B cell (primary cell): ENCODE results near the gene RGS2. TPM values are rescaled to one million over a fixed set of nuclear protein-coding genes. Genes with fewer than 3 reads are reported as not detected.

Experiments used
- ATAC-seq: fragments of 200-7000 bp; cut with Tn5 transposase; one replicate; pipeline ENCODE4 v1.10.0; 2021; ENCODE audit warnings: low read depth, mild to moderate bottlenecking, moderate number of reproducible peaks, moderate library complexity
- CTCF ChIA-PET: fragments of 350-600 bp; sonication (Branson Sonifier 250); formaldehyde crosslinking; loops from one replicate; lab custom pipeline; 2021; ENCODE audit warnings: antibody characterized with exemption, inconsistent platforms; lab: Charles Lee
- POLR2A ChIA-PET: fragments of 350-600 bp; sonication (Branson Sonifier 250); formaldehyde crosslinking; loops from one replicate; lab custom pipeline; 2021; ENCODE audit warnings: antibody characterized with exemption; lab: Charles Lee
- DNase-seq: peaks from one replicate; pipeline ENCODE4 v3.0.0; 2013
- H2AFZ ChIP-seq: 2 replicates; pipeline ENCODE4 v1.6.1; 2012; ENCODE audit warnings: mild to moderate bottlenecking, low read depth, low read length; ENCODE audit not compliant: insufficient read depth, poor library complexity, severe bottlenecking
- H3K27ac ChIP-seq, 2 donors: 1 replicate in 1 of 2; 2 replicates in 1 of 2; pipeline ENCODE4 v1.5.1; 2012 to 2013; ENCODE audit warnings: low read length in 2 of 2, mild to moderate bottlenecking in 2 of 2, moderate library complexity in 1 of 2
- H3K27me3 ChIP-seq, 4 experiments: fragments of 200-600 bp in 1 of 4; sonication (generic) in 1 of 4; replicated peaks in 1 of 4; 1 replicate in 2 of 4; 2 replicates in 2 of 4; pipeline versions ENCODE4 v1.6.1 to v1.7.0; 2013 to 2016; ENCODE audit warnings: low read length in 3 of 4, mild to moderate bottlenecking in 2 of 4, mixed read lengths in 1 of 4, moderate library complexity in 1 of 4; ENCODE audit not compliant: insufficient read depth in 4 of 4, control insufficient read depth in 3 of 4; ENCODE audit errors: control extremely low read depth in 1 of 4
- H3K36me3 ChIP-seq, 2 experiments: replicated peaks in 1 of 2; 1 replicate in 1 of 2; 2 replicates in 1 of 2; pipeline versions ENCODE4 v1.6.1 to v1.7.1; 2013; ENCODE audit warnings: low read length in 1 of 2; ENCODE audit not compliant: insufficient read depth in 2 of 2, control insufficient read depth in 1 of 2; ENCODE audit errors: control extremely low read depth in 1 of 2, extremely low read depth in 1 of 2
- H3K4me1 ChIP-seq, 2 donors: fragments of 200-600 bp in 1 of 2; sonication (generic) in 1 of 2; 1 replicate in 1 of 2; 2 replicates in 1 of 2; pipeline versions ENCODE4 v1.5.1 to v1.6.1; 2013 to 2017; ENCODE audit warnings: low read length in 2 of 2; ENCODE audit not compliant: control insufficient read depth in 2 of 2, insufficient read depth in 2 of 2
- H3K4me2 ChIP-seq: replicated peaks from 2 replicates; pipeline ENCODE3; 2012; ENCODE audit warnings: mild to moderate bottlenecking, low read depth, low read length; ENCODE audit not compliant: poor library complexity, severe bottlenecking
- H3K4me3 ChIP-seq, 5 experiments: fragments of 200-600 bp in 1 of 5; sonication (generic) in 1 of 5; 1 replicate in 3 of 5; 2 replicates in 2 of 5; pipeline versions ENCODE4 v1.5.1 to v1.7.0; 2011 to 2016; ENCODE audit warnings: low read length in 4 of 5, mild to moderate bottlenecking in 4 of 5, low read depth in 2 of 5, control low read depth in 1 of 5, moderate library complexity in 1 of 5; ENCODE audit not compliant: insufficient read depth in 1 of 5; ENCODE audit errors: control extremely low read depth in 1 of 5, extremely low read depth in 1 of 5
- H3K79me2 ChIP-seq: fragments of 200-600 bp; sonication (generic); one replicate; pipeline ENCODE4 v1.6.0; 2016; ENCODE audit warnings: low read length; ENCODE audit not compliant: control insufficient read depth, insufficient read depth
- H3K9ac ChIP-seq: fragments of 200-600 bp; sonication (generic); 2 replicates; pipeline ENCODE4 v1.6.1; 2017; ENCODE audit warnings: mild to moderate bottlenecking, low read length, moderate library complexity
- H3K9me3 ChIP-seq, 3 donors: one replicate each; pipeline versions ENCODE4 v1.6.1 to v1.7.1; 2013; ENCODE audit warnings: low read length in 2 of 3; ENCODE audit not compliant: control insufficient read depth in 2 of 3, insufficient read depth in 1 of 3; ENCODE audit errors: control extremely low read depth in 1 of 3
- H4K20me1 ChIP-seq: 2 replicates; pipeline ENCODE4 v1.6.0; 2012; ENCODE audit warnings: mild to moderate bottlenecking, low read length; ENCODE audit not compliant: insufficient read depth, control insufficient read depth, poor library complexity, severe bottlenecking
- H3K27ac Mint-ChIP-seq: one replicate; pipeline ENCODE4 v1.8.0; 2021; ENCODE audit warnings: mixed read lengths
- H3K27me3 Mint-ChIP-seq: one replicate; pipeline ENCODE4 v1.8.0; 2021; ENCODE audit warnings: mixed read lengths
- H3K4me1 Mint-ChIP-seq: one replicate; pipeline ENCODE4 v1.8.0; 2021; ENCODE audit warnings: mixed read lengths
- H3K4me3 Mint-ChIP-seq: one replicate; pipeline ENCODE4 v1.8.0; 2021; ENCODE audit warnings: mixed read lengths
- H3K9me3 Mint-ChIP-seq: one replicate; pipeline ENCODE4 v1.8.0; 2022; ENCODE audit warnings: mixed read lengths; ENCODE audit not compliant: insufficient read depth
- EZH2 ChIP-seq: IDR thresholded peaks from 2 replicates; pipeline ENCODE4 v1.6.1; 2012; ENCODE audit warnings: borderline replicate concordance, low read depth, mild to moderate bottlenecking, moderate library complexity, low read length; ENCODE audit not compliant: insufficient read depth, poor library complexity, severe bottlenecking
- WGBS: methylation state at CpG from one replicate; pipeline ENCODE4 v1.1.5; 2013; ENCODE audit warnings: missing lambda C conversion rate; ENCODE audit not compliant: insufficient coverage; 5-methylcytosine and 5-hydroxymethylcytosine counted together
- intact Hi-C: fragments of 100-400 bp; cut with micrococcal nuclease; formaldehyde crosslinking; loops from one replicate; pipeline ENCODE4 v1.10.0; 2022
- polyA plus RNA-seq: library from polyadenylated mRNA; depleted of rRNA; stranded (reverse); fragments of >200 nt; gene quantifications from 2 replicates; pipeline ENCODE4 v1.2.3, GENCODE V29; 2012
- total RNA-seq, 2 donors: library from RNA; stranded (reverse); fragments of 120-200 nt in 1 of 2; gene quantifications; 1 replicate in 1 of 2; 2 replicates in 1 of 2; pipeline versions ENCODE4 v1.2.3 to v1.2.4, GENCODE V29; 2013 to 2022
- TF ChIP-seq, protein P1 (sequence below): fragments of 200-600 bp; IDR thresholded peaks from one replicate; pipeline ENCODE4 v1.8.0; 2022; ENCODE audit warnings: antibody characterized with exemption, mild to moderate bottlenecking

RGS2 gene
- total and polyA plus RNA-seq, 2 donors (not counting 1 experiment from before 2014, with no cell fraction given): 232 to 247 TPM

- Histone ChIP-seq H3K27me3 (peaks cover 0 to 7% (median 0%) of the 10 kb centered on the region in 4 experiments), H3K4me2 (no peak overlapping the region), H3K4me1 (no peaks in the 10 kb centered on the region), H2AFZ (no peak overlapping the region), H3K79me2 (no peaks in the 10 kb centered on the region), H3K9ac (no peak overlapping the region), H4K20me1 (no peaks in the 10 kb centered on the region), H3K27ac (no peak overlapping the region), H3K36me3 (no peaks in the 10 kb centered on the region), H3K9me3 (no peaks in the 10 kb centered on the region), H3K4me3 (no peak overlapping the region)
- DNase-seq: no peak
- H3K4me3 Mint-ChIP-seq: no peak overlapping the region
- no peak overlapping the region for H3K27ac Mint-ChIP-seq
- intact Hi-C loops: no loop called here
- ChIA-PET POLR2A (no interaction called here), CTCF (no interaction called here)
- TF ChIP-seq EZH2: no peak
- TF ChIP-seq, protein P1, sequence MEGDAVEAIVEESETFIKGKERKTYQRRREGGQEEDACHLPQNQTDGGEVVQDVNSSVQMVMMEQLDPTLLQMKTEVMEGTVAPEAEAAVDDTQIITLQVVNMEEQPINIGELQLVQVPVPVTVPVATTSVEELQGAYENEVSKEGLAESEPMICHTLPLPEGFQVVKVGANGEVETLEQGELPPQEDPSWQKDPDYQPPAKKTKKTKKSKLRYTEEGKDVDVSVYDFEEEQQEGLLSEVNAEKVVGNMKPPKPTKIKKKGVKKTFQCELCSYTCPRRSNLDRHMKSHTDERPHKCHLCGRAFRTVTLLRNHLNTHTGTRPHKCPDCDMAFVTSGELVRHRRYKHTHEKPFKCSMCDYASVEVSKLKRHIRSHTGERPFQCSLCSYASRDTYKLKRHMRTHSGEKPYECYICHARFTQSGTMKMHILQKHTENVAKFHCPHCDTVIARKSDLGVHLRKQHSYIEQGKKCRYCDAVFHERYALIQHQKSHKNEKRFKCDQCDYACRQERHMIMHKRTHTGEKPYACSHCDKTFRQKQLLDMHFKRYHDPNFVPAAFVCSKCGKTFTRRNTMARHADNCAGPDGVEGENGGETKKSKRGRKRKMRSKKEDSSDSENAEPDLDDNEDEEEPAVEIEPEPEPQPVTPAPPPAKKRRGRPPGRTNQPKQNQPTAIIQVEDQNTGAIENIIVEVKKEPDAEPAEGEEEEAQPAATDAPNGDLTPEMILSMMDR: no peak
- peaks cover 21% of the 10 kb centered on the region for H3K27me3 Mint-ChIP-seq
- H3K9me3 Mint-ChIP-seq: no peaks in the 10 kb centered on the region
- H3K4me1 Mint-ChIP-seq: no peaks in the 10 kb centered on the region
- ATAC-seq: no peak
Measured at GRCh38 chr1:192768463-192768862, 40.4 kb upstream of the RGS2 start.

DNA sequence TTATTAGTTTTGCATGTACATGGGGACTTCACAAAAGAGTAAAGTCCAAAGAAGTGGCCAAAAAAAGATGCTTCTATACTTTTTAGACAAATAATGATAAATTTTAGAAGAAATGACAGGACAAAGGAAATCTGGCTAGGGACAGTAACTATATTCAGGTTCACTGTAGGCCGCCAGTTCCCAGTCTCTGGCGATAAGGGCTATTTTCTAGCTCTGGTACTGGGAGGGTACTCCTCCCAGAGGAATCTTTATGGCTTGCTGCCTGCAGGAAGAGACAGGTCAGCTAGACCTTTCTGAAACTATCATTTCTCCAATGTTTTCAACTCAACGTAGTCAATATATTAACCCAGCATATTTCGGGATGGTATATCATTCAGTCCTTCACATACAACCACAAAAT, 37.5 kb upstream of the RGS2 start:
- Histone ChIP-seq H3K79me2 (no peaks in the 10 kb centered on the region), H3K36me3 (no peaks in the 10 kb centered on the region), H4K20me1 (no peaks in the 10 kb centered on the region), H3K9ac (no peak overlapping the region), H3K4me3 (no peak overlapping the region), H3K4me1 (no peaks in the 10 kb centered on the region), H3K27me3 (peaks cover 0 to 7% (median 0%) of the 10 kb centered on the region in 4 experiments), H3K27ac (no peak overlapping the region), H3K4me2 (no peak overlapping the region), H3K9me3 (no peaks in the 10 kb centered on the region), H2AFZ (no peak overlapping the region)
- ChIA-PET CTCF (no interaction called here), POLR2A (no interaction called here)
- TF ChIP-seq EZH2: no peak
- TF ChIP-seq, protein P1: no peak
- no peaks in the 10 kb centered on the region for H3K9me3 Mint-ChIP-seq
- no peaks in the 10 kb centered on the region for H3K4me1 Mint-ChIP-seq
- DNase-seq (no peak), ATAC-seq (no peak)
- intact Hi-C loops: no loop called here
- no peak overlapping the region for H3K27ac Mint-ChIP-seq
- peaks cover 21% of the 10 kb centered on the region for H3K27me3 Mint-ChIP-seq
- no peak overlapping the region for H3K4me3 Mint-ChIP-seq
- WGBS: no CpG with 5 or more reads among the region's 4 CpGs
